Right ventricle myocardium inferior (tissue), 1 donor: Measurements from ENCODE around the gene CCND1. TPM values are rescaled to one million over a fixed set of nuclear protein-coding genes. Genes with fewer than 3 reads are reported as not detected.
"Not testable (repeated sequence)": the region's sequence is repeated elsewhere in the genome, so short reads cannot be mapped to it uniquely, and the experiment has no call there.

Experiments
- ATAC-seq: fragments of 200-7000 bp; cut with Tn5 transposase; one replicate; pipeline ENCODE4 v1.9.1; 2020; ENCODE audit warnings: mild to moderate bottlenecking, moderate library complexity
- DNase-seq: peaks from one replicate; pipeline ENCODE4 v3.0.0; 2021; ENCODE audit errors: missing footprints
- intact Hi-C: fragments of 100-400 bp; cut with DNase I; formaldehyde crosslinking; loops from one replicate; pipeline ENCODE4 v1.11.0; 2022
- total RNA-seq: library from RNA; stranded (reverse); fragmentation: NEBNext Ultra II Directional; extraction: Animal tissue kit (Norgen Biotek cat#: 25700); gene quantifications from one replicate; pipeline ENCODE4 v1.2.1, GENCODE V29; 2021
- donor health status: DM: no; HTN: yes; CAD: no; lungs with severe emphysema.

Gene CCND1
- total RNA-seq, 1 donor from 2014 or later, result 145 TPM

- no peak for ATAC-seq
- no peak for DNase-seq
- intact Hi-C loops, result no loop called here
Measured at GRCh38 chr11:69615545-69616278, 25.2 kb upstream of the CCND1 start.

- no peak for DNase-seq
- no peak for ATAC-seq
- intact Hi-C loops, result no loop called here
Measured at GRCh38 chr11:69617220-69617619, 23.7 kb upstream of the CCND1 start.

GRCh38 chr11:69617682-69618081, 23.3 kb upstream of the CCND1 start:
- intact Hi-C loops, result no loop called here
- no peak for ATAC-seq
- DNase-seq, result no peak

DNA sequence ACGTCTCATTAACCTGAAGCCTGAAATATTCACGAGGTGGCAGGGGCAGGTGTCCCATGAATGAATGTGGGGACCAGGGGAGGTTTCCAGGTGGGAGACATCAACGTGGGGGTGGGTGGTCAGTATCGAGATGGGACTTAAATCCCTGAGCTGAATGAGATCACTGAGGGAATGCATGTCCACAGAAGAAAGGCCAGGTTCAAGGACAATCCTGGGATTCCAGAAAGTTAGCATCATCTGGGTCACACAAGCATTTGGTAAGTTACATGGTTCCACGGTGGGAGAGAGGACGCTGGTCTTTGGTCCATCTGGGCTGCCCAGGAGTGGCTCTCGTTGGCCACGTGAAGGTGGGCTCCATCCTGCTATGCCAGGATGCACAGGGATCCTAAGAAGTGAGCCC, 22.7 kb upstream of the CCND1 start:
- ATAC-seq (no peak), DNase-seq (no peak)
- intact Hi-C loops, result no loop called here

DNA sequence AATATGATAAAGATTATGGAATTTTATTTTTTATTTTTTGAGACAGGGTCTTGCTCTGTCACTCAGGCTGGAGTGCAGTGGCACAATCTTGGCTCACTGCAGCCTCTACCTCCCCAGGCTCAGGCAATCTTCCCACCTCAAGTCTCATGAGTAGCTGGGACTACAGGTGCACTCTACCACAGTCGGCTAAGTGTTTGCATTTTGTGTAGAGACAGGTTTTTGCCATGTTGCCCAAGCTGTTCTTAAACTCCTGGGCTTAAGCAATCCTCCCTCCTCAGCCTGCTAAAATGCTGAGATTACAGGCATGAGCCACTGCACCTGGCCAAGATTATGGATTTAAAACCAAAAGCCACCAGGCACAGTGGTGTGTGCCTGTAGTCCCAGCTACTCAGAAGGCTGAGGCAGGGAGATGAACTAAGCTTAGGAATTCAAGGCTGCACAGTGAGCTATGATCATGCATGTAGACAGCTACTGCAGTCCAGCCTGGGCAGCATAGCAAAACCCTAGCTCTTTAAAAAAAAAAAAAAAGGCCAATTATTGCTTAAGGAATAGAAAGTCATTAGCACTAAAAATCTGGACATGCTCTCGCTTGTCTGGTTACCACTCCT, 20.2 kb upstream of the CCND1 start:
- intact Hi-C loops, result no loop called here
- DNase-seq (no peak), ATAC-seq (no peak)

- ATAC-seq, DNase-seq, intact Hi-C loops: not testable (repeated sequence)
Measured at GRCh38 chr11:69622097-69622681, 18.8 kb upstream of the CCND1 start.

DNA sequence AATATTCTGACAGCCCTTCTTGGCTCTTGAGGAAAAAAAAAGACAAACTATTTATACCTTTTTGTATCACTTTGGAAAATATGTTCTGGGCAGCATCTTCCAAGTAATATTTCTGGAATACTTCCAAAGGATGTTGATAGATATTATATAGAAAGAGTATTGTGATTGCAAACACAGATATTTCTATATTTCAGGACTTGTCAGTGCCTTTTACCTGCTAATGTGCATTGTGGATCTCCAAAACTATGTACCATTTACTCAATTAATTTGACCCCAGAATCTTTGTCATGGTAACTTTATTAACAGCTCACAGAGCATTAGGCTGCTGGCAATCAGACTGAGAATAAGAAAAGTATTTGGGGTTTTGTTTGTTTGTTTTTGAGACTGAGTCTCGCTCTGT, 16.7 kb upstream of the CCND1 start:
- DNase-seq, result no peak
- intact Hi-C loops, result no loop called here
- ATAC-seq, result no peak

- intact Hi-C loops, result no loop called here
- DNase-seq (no peak), ATAC-seq (no peak)
Measured at GRCh38 chr11:69625476-69625875, 15.5 kb upstream of the CCND1 start.

GRCh38 chr11:69627551-69627950, 13.4 kb upstream of the CCND1 start:
- ATAC-seq (no peak), DNase-seq (no peak)
- intact Hi-C loops, result no loop called here

GRCh38 chr11:69630017-69630416, 10.9 kb upstream of the CCND1 start:
- DNase-seq (no peak), ATAC-seq (no peak)
- intact Hi-C loops, result no loop called here

GRCh38 chr11:69630424-69630823, 10.5 kb upstream of the CCND1 start:
- DNase-seq (no peak), ATAC-seq (no peak)
- intact Hi-C loops, result no loop called here

GRCh38 chr11:69632900-69633299, 8.1 kb upstream of the CCND1 start:
- no peak for ATAC-seq
- intact Hi-C loops, result no loop called here
- no peak for DNase-seq

DNA sequence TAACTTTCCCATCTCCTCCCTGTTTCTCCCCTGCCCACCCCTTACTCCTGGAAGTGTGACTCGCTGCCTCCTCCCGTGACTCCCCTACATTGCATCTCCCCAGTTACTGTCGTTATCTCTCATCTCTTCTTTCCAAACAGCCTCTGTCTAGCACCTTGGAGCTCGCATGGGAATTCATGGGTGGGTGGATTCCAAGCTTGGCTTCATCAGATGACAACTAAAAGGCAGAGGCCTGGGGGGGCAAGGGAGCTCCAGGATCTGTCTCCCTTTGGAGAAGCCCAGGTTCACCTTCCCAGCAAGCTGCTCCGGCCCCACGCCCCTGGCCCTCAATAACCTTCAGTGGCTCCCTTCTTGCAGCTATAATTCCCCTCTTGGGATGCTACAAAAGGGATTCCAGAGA, 6.9 kb upstream of the CCND1 start:
- ATAC-seq (no peak), DNase-seq (no peak)
- intact Hi-C loops, result no loop called here

- intact Hi-C loops, result no loop called here
- DNase-seq (no peak), ATAC-seq (peak; percentile 17)
Measured at GRCh38 chr11:69634590-69634989, 6.4 kb upstream of the CCND1 start.

DNA sequence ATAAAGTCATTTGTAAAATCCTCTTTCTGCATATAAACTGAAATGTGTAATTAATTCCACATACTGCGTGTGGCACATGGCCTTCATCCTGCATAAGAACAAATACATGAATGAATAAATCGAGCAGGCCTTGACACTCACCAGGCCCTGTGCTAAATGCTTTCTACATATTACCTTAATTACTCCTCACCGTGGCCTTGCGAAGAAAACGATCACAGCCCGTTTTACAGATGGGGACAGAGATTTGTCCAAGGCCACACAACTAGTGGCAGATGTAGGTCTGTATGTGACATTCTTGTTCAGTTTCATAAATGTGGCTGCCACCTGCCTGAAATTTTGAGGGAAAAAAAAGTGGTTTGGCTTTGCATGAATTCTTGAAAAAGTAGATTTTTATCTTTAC, 5.8 kb upstream of the CCND1 start:
- intact Hi-C loops, result no loop called here
- DNase-seq (no peak), ATAC-seq (no peak)

DNA sequence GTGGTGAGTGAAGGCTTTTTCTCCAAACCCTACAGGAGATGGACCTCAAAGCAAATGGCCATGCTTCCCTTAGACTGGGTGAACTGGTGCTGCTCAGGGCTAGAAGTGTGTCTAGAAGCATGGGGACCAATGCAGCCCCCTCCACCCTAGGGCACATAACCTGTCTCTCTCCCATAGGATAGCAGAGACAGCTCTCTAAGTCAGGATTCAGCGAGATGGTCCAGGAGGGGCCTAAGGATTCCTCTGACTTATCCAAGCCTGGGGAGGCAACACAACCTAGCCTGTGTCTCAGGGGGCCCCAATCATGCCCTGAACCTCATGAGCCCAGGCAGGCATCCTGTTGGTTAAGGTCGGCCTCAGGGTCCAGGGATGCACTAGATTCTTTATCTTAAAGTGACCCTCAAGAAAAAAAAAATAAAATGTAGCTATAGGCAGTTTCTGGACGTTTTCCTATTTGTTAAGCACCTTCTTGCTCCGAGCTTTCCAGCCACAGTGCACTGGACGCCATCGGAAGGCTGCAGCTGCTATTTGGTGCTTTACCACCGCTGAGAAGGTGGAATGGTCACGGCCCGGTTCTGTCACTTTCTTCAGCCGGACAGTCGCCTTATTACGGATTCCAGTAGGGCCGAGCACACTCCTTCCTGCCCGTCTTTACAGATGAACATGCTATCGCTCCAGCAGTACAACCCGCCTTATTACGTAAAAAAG, 5.0 kb upstream of the CCND1 start:
- intact Hi-C loops, result no loop called here
- DNase-seq (no peak), ATAC-seq (no peak)

- ATAC-seq (peak; percentile 52), DNase-seq (peak; percentile 75)
- intact Hi-C loops, result no loop called here
Measured at GRCh38 chr11:69636512-69637197, 4.3 kb upstream of the CCND1 start.

GRCh38 chr11:69637198-69637940, 3.6 kb upstream of the CCND1 start:
- DNase-seq (no peak), ATAC-seq (no peak)
- intact Hi-C loops, result no loop called here
